ENCODE data around the gene C1orf21. TPM values are rescaled to one million over a fixed set of nuclear protein-coding genes. Genes with fewer than 3 reads are reported as not detected.

The C1orf21 gene
- total and polyA plus RNA-seq, 2 donors (not counting 1 experiment from before 2014, with no cell fraction given): 53.0 to 95.4 TPM

- no peak for TF ChIP-seq CTCF (conservative IDR thresholded peaks at IDR 0.05 in 1 of 2, IDR thresholded peaks at IDR 0.05 in 1 of 2; ENCODE audit: low read depth in 1 of 2, low read length in 2 of 2)
- H3K27ac ChIP-seq (ENCODE audit: insufficient read depth, low read length): no peak overlapping the region
- no peaks in the 10 kb centered on the region for H3K9me3 ChIP-seq (ENCODE audit: control insufficient read depth, insufficient read depth, low read depth, low read length)
- no peaks in the 10 kb centered on the region for H3K27me3 ChIP-seq (ENCODE audit: control insufficient read depth, insufficient read depth, low read length)
- DNase-seq (ENCODE audit: low read depth in 2 of 2): no peak
- peaks cover 4% of the 10 kb centered on the region for H3K79me2 ChIP-seq (ENCODE audit: control insufficient read depth, insufficient read depth, low read length)
- no peak overlapping the region for H2AFZ ChIP-seq (ENCODE audit: low read length)
- H3K4me2 ChIP-seq (ENCODE audit: extremely low read depth, insufficient read depth, low read length): peak overlapping the region; percentile 36
- H3K36me3 ChIP-seq (ENCODE audit: control insufficient read depth, insufficient read depth, low read length): no peaks in the 10 kb centered on the region
- H3K4me1 ChIP-seq (ENCODE audit: control insufficient read depth, extremely low read depth, insufficient read depth, low read length): peaks cover 7% of the 10 kb centered on the region
- no peak overlapping the region for H3K4me3 ChIP-seq (replicated peaks in 1 of 4; ENCODE audit: control extremely low read depth in 1 of 4, insufficient read depth in 1 of 4, low read depth in 3 of 4, low read length in 4 of 4)
- no peaks in the 10 kb centered on the region for H4K20me1 ChIP-seq (ENCODE audit: control insufficient read depth, extremely low read depth, insufficient read depth, low read length)
- H3K9ac ChIP-seq (ENCODE audit: insufficient read depth, low read length): no peak overlapping the region
Measured at GRCh38 chr1:184507165-184507564, 120.3 kb downstream of the C1orf21 start.

GRCh38 chr1:184507604-184508280, 120.9 kb downstream of the C1orf21 start:
- Histone ChIP-seq H3K4me3 (replicated peaks in 1 of 4; ENCODE audit: control extremely low read depth in 1 of 4, insufficient read depth in 1 of 4, low read depth in 3 of 4, low read length in 4 of 4) (no peak overlapping the region), H3K4me2 (ENCODE audit: extremely low read depth, insufficient read depth, low read length) (peak overlapping the region; percentile 36), H4K20me1 (ENCODE audit: control insufficient read depth, extremely low read depth, insufficient read depth, low read length) (no peaks in the 10 kb centered on the region), H3K27ac (ENCODE audit: insufficient read depth, low read length) (no peak overlapping the region), H2AFZ (ENCODE audit: low read length) (no peak overlapping the region), H3K4me1 (ENCODE audit: control insufficient read depth, extremely low read depth, insufficient read depth, low read length) (peaks cover 7% of the 10 kb centered on the region), H3K9me3 (ENCODE audit: control insufficient read depth, insufficient read depth, low read depth, low read length) (no peaks in the 10 kb centered on the region), H3K79me2 (ENCODE audit: control insufficient read depth, insufficient read depth, low read length) (peaks cover 4% of the 10 kb centered on the region), H3K36me3 (ENCODE audit: control insufficient read depth, insufficient read depth, low read length) (no peaks in the 10 kb centered on the region), H3K27me3 (ENCODE audit: control insufficient read depth, insufficient read depth, low read length) (no peaks in the 10 kb centered on the region), H3K9ac (ENCODE audit: insufficient read depth, low read length) (no peak overlapping the region)
- DNase-seq (ENCODE audit: low read depth in 2 of 2): peak in 1 of 2 donors; percentile 54
- TF ChIP-seq EZH2 (IDR thresholded peaks at IDR 0.05; ENCODE audit: low read length, missing control alignments) (no peak), CTCF (conservative IDR thresholded peaks at IDR 0.05 in 1 of 2, IDR thresholded peaks at IDR 0.05 in 1 of 2; ENCODE audit: low read depth in 1 of 2, low read length in 2 of 2) (no peak)

- no peak overlapping the region for H3K4me3 ChIP-seq (replicated peaks in 1 of 4; ENCODE audit: control extremely low read depth in 1 of 4, insufficient read depth in 1 of 4, low read depth in 3 of 4, low read length in 4 of 4)
- H3K36me3 ChIP-seq (ENCODE audit: control insufficient read depth, insufficient read depth, low read length): no peaks in the 10 kb centered on the region
- H2AFZ ChIP-seq (ENCODE audit: low read length): no peak overlapping the region
- DNase-seq (ENCODE audit: low read depth in 2 of 2): no peak
- no peak overlapping the region for H3K27ac ChIP-seq (ENCODE audit: insufficient read depth, low read length)
- peaks cover 3% of the 10 kb centered on the region for H3K79me2 ChIP-seq (ENCODE audit: control insufficient read depth, insufficient read depth, low read length)
- H3K4me1 ChIP-seq (ENCODE audit: control insufficient read depth, extremely low read depth, insufficient read depth, low read length): peaks cover 4% of the 10 kb centered on the region
- no peaks in the 10 kb centered on the region for H4K20me1 ChIP-seq (ENCODE audit: control insufficient read depth, extremely low read depth, insufficient read depth, low read length)
- no peak for TF ChIP-seq EZH2 (IDR thresholded peaks at IDR 0.05; ENCODE audit: low read length, missing control alignments)
- no peak overlapping the region for H3K9ac ChIP-seq (ENCODE audit: insufficient read depth, low read length)
- H3K9me3 ChIP-seq (ENCODE audit: control insufficient read depth, insufficient read depth, low read depth, low read length): no peaks in the 10 kb centered on the region
- no peaks in the 10 kb centered on the region for H3K27me3 ChIP-seq (ENCODE audit: control insufficient read depth, insufficient read depth, low read length)
- no peak overlapping the region for H3K4me2 ChIP-seq (ENCODE audit: extremely low read depth, insufficient read depth, low read length)
Measured at GRCh38 chr1:184509105-184509504, 122.3 kb downstream of the C1orf21 start.

All from fibroblast of lung (primary cell).